Hepatocyte (in vitro differentiated cells): Measurements from ENCODE around the gene FHL3. TPM values are rescaled to one million over a fixed set of nuclear protein-coding genes. Genes with fewer than 3 reads are reported as not detected.

ENCODE experiments used
- DNase-seq: peaks from one replicate; pipeline ENCODE4 v3.0.0-alpha.2; 2016; ENCODE audit warnings: low spot score
- H2AFZ ChIP-seq: fragments of 200-600 bp; sonication (generic); 2 replicates; pipeline ENCODE4 v1.6.0; 2016; ENCODE audit warnings: antibody characterized with exemption, mild to moderate bottlenecking
- H3K27ac ChIP-seq: fragments of 200-600 bp; sonication (generic); 2 replicates; pipeline ENCODE4 v1.5.1; 2016; ENCODE audit warnings: mild to moderate bottlenecking
- H3K27me3 ChIP-seq: fragments of 200-600 bp; sonication (generic); 2 replicates; pipeline ENCODE4 v1.6.1; 2016
- H3K36me3 ChIP-seq: fragments of 200-600 bp; sonication (generic); replicated peaks from 2 replicates; pipeline ENCODE4 v1.5.1; 2016; ENCODE audit warnings: low read depth; ENCODE audit not compliant: insufficient read depth
- H3K4me1 ChIP-seq: fragments of 200-600 bp; sonication (generic); 2 replicates; pipeline ENCODE4 v1.5.1; 2016; ENCODE audit warnings: mild to moderate bottlenecking, moderate library complexity; ENCODE audit not compliant: insufficient read depth
- H3K4me2 ChIP-seq: fragments of 200-600 bp; sonication (generic); 2 replicates; pipeline ENCODE4 v1.6.0; 2016
- H3K4me3 ChIP-seq: fragments of 200-600 bp; sonication (generic); 2 replicates; pipeline ENCODE4 v1.5.1; 2016; ENCODE audit warnings: mild to moderate bottlenecking
- H3K79me2 ChIP-seq: fragments of 200-600 bp; sonication (generic); 2 replicates; pipeline ENCODE4 v1.6.0; 2017; ENCODE audit warnings: mild to moderate bottlenecking
- H3K9me2 ChIP-seq: fragments of 200-600 bp; sonication (generic); replicated peaks from 2 replicates; pipeline ENCODE4 v1.6.0; 2017; ENCODE audit warnings: mild to moderate bottlenecking; ENCODE audit not compliant: insufficient read depth
- H3K9me3 ChIP-seq: fragments of 200-600 bp; sonication (generic); 2 replicates; pipeline ENCODE4 v1.5.1; 2016; ENCODE audit warnings: low read depth, mild to moderate bottlenecking
- H4K20me1 ChIP-seq: fragments of 200-600 bp; sonication (generic); 2 replicates; pipeline ENCODE4 v1.6.0; 2016; ENCODE audit warnings: mild to moderate bottlenecking; ENCODE audit not compliant: insufficient read depth, poor library complexity, severe bottlenecking
- EZH2 ChIP-seq: fragments of 200-600 bp; sonication (generic); IDR thresholded peaks from 2 replicates; pipeline ENCODE4 v1.6.1; 2016; ENCODE audit warnings: antibody characterized with exemption, mild to moderate bottlenecking, borderline replicate concordance
- EZH2phosphoT487 ChIP-seq: fragments of 200-600 bp; sonication (generic); IDR thresholded peaks from one replicate; pipeline ENCODE4 v1.6.1; 2018; ENCODE audit warnings: antibody characterized with exemption, mild to moderate bottlenecking, low read depth, moderate library complexity; ENCODE audit not compliant: unreplicated experiment, severe bottlenecking
- WGBS: methylation state at CpG from one replicate; pipeline ENCODE4 v1.1.6; 2016; ENCODE audit warnings: low lambda C conversion rate; ENCODE audit errors: missing lambda C conversion rate; 5-methylcytosine and 5-hydroxymethylcytosine counted together
- polyA plus RNA-seq: library from polyadenylated mRNA; unstranded; fragments of >200 nt; fragmentation: Nextera tagmentation; extraction: Ambion mirVana; gene quantifications from 2 replicates; pipeline ENCODE4 v1.2.1, GENCODE V29; 2016
- total RNA-seq: library from RNA; depleted of rRNA; stranded (reverse); fragments of >200 nt; gene quantifications from 2 replicates; pipeline ENCODE4 v1.2.3, GENCODE V29; 2014
- TF ChIP-seq, protein P1 (sequence below): fragments of 200-600 bp; sonication (generic); IDR thresholded peaks from 2 replicates; pipeline ENCODE4 v1.5.1; 2016; ENCODE audit warnings: antibody characterized with exemption, mild to moderate bottlenecking; ENCODE audit not compliant: poor library complexity

Gene FHL3
- total RNA-seq, result 8.4 and 27.2 TPM in 2 replicates
- polyA plus RNA-seq, result 27.2 and 28.6 TPM in 2 replicates

GRCh38 chr1:38005195-38006007 lies at the start of gene FHL3:
Gene FHL3, minus strand, starts transcription at chr1:38005514. Its CDS starts 6,102 bp downstream, at chr1:37999412.
- Histone ChIP-seq H3K4me1 (peaks cover 30% of the 10 kb centered on the region), H3K4me3 (peak within 1 kb of the TSS; percentile 85), H2AFZ (peak within 1 kb of the TSS; percentile 80), H3K36me3 (no peaks in the 10 kb centered on the region), H3K79me2 (peaks cover 39% of the 10 kb centered on the region), H3K9me2 (no peaks in the 10 kb centered on the region), H3K27me3 (no peaks in the 10 kb centered on the region), H4K20me1 (no peaks in the 10 kb centered on the region), H3K4me2 (peak within 1 kb of the TSS; percentile 99), H3K27ac (peak within 1 kb of the TSS; percentile 74), H3K9me3 (no peaks in the 10 kb centered on the region)
- peak; percentile 82 for DNase-seq
- 7% methylated on average over 20 of the region's 83 CpGs for WGBS
- TF ChIP-seq EZH2 (no peak), EZH2phosphoT487 (no peak)
- TF ChIP-seq, protein P1, sequence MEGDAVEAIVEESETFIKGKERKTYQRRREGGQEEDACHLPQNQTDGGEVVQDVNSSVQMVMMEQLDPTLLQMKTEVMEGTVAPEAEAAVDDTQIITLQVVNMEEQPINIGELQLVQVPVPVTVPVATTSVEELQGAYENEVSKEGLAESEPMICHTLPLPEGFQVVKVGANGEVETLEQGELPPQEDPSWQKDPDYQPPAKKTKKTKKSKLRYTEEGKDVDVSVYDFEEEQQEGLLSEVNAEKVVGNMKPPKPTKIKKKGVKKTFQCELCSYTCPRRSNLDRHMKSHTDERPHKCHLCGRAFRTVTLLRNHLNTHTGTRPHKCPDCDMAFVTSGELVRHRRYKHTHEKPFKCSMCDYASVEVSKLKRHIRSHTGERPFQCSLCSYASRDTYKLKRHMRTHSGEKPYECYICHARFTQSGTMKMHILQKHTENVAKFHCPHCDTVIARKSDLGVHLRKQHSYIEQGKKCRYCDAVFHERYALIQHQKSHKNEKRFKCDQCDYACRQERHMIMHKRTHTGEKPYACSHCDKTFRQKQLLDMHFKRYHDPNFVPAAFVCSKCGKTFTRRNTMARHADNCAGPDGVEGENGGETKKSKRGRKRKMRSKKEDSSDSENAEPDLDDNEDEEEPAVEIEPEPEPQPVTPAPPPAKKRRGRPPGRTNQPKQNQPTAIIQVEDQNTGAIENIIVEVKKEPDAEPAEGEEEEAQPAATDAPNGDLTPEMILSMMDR, result no peak

GRCh38 chr1:38053416-38054091 lies 48.2 kb upstream of the FHL3 start:
- Histone ChIP-seq H3K9me3 (no peaks in the 10 kb centered on the region), H3K79me2 (no peaks in the 10 kb centered on the region), H3K4me1 (no peaks in the 10 kb centered on the region), H4K20me1 (no peaks in the 10 kb centered on the region), H3K27me3 (peaks cover 49% of the 10 kb centered on the region), H3K4me3 (no peak overlapping the region), H3K36me3 (no peaks in the 10 kb centered on the region), H3K4me2 (no peak overlapping the region), H2AFZ (no peak overlapping the region), H3K27ac (no peak overlapping the region), H3K9me2 (no peaks in the 10 kb centered on the region)
- TF ChIP-seq, protein P1, result no peak
- no peak for TF ChIP-seq EZH2
- TF ChIP-seq EZH2phosphoT487, result no peak
- DNase-seq, result no peak
- 56% methylated on average over 7 of the region's 7 CpGs for WGBS

DNA sequence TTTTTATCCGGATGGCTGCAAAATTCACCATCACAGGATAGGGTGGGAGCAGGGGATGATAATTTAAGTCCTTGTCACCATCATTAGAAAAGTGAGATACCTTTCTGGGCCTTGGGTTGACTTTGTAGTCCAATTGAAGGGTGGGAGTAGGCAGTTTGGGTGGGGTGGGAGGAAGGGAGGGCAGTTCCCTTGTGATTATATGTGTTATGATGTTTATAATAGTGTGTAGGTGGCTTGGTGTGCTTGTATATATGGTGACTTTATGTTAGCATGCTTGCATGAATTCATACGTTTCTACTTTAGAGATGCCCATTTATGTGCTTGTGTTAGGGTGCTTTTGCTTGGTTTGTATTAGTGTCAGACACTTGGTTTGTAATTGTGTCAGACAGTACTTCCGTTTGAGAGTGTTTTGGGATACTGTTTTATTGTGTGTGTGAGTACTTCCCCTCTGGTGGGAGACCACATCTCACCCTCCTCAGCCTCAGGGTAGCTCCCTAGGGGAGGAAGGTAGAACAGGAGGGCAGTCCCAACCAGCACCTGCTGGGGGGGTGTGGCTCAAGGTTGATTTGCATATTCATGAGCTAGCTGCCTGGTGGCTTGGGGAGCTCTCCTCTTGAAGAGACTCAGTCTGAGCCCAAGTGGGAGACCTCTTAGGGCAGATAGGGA lies 47.6 kb upstream of the FHL3 start:
- Histone ChIP-seq H2AFZ (no peak overlapping the region), H3K27ac (no peak overlapping the region), H3K36me3 (no peaks in the 10 kb centered on the region), H3K27me3 (peaks cover 56% of the 10 kb centered on the region), H3K4me3 (no peak overlapping the region), H3K9me2 (no peaks in the 10 kb centered on the region), H3K9me3 (no peaks in the 10 kb centered on the region), H4K20me1 (no peaks in the 10 kb centered on the region), H3K79me2 (no peaks in the 10 kb centered on the region), H3K4me2 (no peak overlapping the region), H3K4me1 (no peaks in the 10 kb centered on the region)
- TF ChIP-seq, protein P1, result no peak
- TF ChIP-seq EZH2, result no peak
- no peak for TF ChIP-seq EZH2phosphoT487
- no peak for DNase-seq
- 62% methylated on average over 3 of the region's 3 CpGs for WGBS
